ENCODE results near the gene ZCCHC14.

Gene ZCCHC14

GRCh38 chr16:87424266-87424665, 68.6 kb downstream of the ZCCHC14 start:
- FAIRE-seq: no peak

- no peak for FAIRE-seq
Observed at GRCh38 chr16:87423429-87423828, 69.4 kb downstream of the ZCCHC14 start.

GRCh38 chr16:87422106-87422505, 70.7 kb downstream of the ZCCHC14 start:
- FAIRE-seq: no peak

- FAIRE-seq: no peak
Observed at GRCh38 chr16:87421003-87421912, 71.6 kb downstream of the ZCCHC14 start.

GRCh38 chr16:87420026-87421002, 72.5 kb downstream of the ZCCHC14 start:
- FAIRE-seq: no peak

GRCh38 chr16:87418644-87419043, 74.2 kb downstream of the ZCCHC14 start:
- no peak for FAIRE-seq

- FAIRE-seq: no peak
Observed at GRCh38 chr16:87418216-87418615, 74.6 kb downstream of the ZCCHC14 start.

- no peak for FAIRE-seq
Observed at GRCh38 chr16:87417528-87417910, 75.3 kb downstream of the ZCCHC14 start.

- peak; percentile 87 for FAIRE-seq
Observed at GRCh38 chr16:87416826-87417527, 75.8 kb downstream of the ZCCHC14 start.

- FAIRE-seq: no peak
Observed at GRCh38 chr16:87415441-87415840, 77.4 kb downstream of the ZCCHC14 start.

- no peak for FAIRE-seq
Observed at GRCh38 chr16:87414251-87414680, 78.6 kb downstream of the ZCCHC14 start.

GRCh38 chr16:87412996-87413421, 79.8 kb downstream of the ZCCHC14 start:
- FAIRE-seq: no peak

GRCh38 chr16:87412371-87412995, 80.3 kb downstream of the ZCCHC14 start:
- no peak for FAIRE-seq

GRCh38 chr16:87411375-87412271, 81.2 kb downstream of the ZCCHC14 start:
- FAIRE-seq: no peak

- no peak for FAIRE-seq
Observed at GRCh38 chr16:87410968-87411367, 81.9 kb downstream of the ZCCHC14 start.

GRCh38 chr16:87410530-87410929, 82.3 kb downstream of the ZCCHC14 start:
- no peak for FAIRE-seq

GRCh38 chr16:87409781-87410180, 83.0 kb downstream of the ZCCHC14 start:
- FAIRE-seq: no peak

- no peak for FAIRE-seq
Observed at GRCh38 chr16:87409153-87409552, 83.7 kb downstream of the ZCCHC14 start.

- no peak for FAIRE-seq
Observed at GRCh38 chr16:87407511-87408112, 85.2 kb downstream of the ZCCHC14 start.

- FAIRE-seq: no peak
Observed at GRCh38 chr16:87406495-87407088, 86.2 kb downstream of the ZCCHC14 start.

All from endometrium (tissue), 2 donors.